ENCODE results near the gene STX8.

STX8 gene

DNA sequence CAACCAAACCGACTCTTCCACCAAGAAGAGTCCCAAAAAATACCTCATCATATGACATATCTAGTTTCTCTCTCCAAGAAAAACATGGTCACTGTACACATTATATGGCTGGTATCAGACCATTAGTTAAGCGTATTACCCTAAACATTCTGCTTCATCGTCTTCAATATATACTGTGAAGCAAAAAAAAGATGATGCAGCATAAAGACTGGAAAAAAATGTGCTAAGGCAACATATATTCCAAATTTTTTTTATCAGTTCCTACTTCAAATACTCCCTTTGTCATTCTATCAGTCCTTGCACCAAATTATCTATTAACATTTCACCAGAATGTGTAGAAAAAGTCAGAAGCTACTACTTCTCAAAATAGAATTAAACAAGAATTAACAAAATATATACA lies 42.9 kb downstream of the STX8 start (continued):
- TF ChIP-seq, protein P1, sequence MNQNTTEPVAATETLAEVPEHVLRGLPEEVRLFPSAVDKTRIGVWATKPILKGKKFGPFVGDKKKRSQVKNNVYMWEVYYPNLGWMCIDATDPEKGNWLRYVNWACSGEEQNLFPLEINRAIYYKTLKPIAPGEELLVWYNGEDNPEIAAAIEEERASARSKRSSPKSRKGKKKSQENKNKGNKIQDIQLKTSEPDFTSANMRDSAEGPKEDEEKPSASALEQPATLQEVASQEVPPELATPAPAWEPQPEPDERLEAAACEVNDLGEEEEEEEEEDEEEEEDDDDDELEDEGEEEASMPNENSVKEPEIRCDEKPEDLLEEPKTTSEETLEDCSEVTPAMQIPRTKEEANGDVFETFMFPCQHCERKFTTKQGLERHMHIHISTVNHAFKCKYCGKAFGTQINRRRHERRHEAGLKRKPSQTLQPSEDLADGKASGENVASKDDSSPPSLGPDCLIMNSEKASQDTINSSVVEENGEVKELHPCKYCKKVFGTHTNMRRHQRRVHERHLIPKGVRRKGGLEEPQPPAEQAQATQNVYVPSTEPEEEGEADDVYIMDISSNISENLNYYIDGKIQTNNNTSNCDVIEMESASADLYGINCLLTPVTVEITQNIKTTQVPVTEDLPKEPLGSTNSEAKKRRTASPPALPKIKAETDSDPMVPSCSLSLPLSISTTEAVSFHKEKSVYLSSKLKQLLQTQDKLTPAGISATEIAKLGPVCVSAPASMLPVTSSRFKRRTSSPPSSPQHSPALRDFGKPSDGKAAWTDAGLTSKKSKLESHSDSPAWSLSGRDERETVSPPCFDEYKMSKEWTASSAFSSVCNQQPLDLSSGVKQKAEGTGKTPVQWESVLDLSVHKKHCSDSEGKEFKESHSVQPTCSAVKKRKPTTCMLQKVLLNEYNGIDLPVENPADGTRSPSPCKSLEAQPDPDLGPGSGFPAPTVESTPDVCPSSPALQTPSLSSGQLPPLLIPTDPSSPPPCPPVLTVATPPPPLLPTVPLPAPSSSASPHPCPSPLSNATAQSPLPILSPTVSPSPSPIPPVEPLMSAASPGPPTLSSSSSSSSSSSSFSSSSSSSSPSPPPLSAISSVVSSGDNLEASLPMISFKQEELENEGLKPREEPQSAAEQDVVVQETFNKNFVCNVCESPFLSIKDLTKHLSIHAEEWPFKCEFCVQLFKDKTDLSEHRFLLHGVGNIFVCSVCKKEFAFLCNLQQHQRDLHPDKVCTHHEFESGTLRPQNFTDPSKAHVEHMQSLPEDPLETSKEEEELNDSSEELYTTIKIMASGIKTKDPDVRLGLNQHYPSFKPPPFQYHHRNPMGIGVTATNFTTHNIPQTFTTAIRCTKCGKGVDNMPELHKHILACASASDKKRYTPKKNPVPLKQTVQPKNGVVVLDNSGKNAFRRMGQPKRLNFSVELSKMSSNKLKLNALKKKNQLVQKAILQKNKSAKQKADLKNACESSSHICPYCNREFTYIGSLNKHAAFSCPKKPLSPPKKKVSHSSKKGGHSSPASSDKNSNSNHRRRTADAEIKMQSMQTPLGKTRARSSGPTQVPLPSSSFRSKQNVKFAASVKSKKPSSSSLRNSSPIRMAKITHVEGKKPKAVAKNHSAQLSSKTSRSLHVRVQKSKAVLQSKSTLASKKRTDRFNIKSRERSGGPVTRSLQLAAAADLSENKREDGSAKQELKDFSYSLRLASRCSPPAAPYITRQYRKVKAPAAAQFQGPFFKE (tag by site-specific recombination; IDR thresholded peaks at IDR 0.05; ENCODE audit: borderline replicate concordance), result no peak
- no peak for TF ChIP-seq ZNF830 (tag by site-specific recombination; IDR thresholded peaks at IDR 0.05; ENCODE audit: low read depth)
- TF ChIP-seq IKZF3 (tag by site-specific recombination; IDR thresholded peaks at IDR 0.05), result no peak
- TF ChIP-seq ZSCAN30 (tag by site-specific recombination; IDR thresholded peaks at IDR 0.05), result no peak
- TF ChIP-seq, protein P2, sequence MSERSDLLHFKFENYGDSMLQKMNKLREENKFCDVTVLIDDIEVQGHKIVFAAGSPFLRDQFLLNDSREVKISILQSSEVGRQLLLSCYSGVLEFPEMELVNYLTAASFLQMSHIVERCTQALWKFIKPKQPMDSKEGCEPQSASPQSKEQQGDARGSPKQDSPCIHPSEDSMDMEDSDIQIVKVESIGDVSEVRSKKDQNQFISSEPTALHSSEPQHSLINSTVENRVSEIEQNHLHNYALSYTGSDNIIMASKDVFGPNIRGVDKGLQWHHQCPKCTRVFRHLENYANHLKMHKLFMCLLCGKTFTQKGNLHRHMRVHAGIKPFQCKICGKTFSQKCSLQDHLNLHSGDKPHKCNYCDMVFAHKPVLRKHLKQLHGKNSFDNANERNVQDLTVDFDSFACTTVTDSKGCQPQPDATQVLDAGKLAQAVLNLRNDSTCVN (tag by site-specific recombination; optimal IDR thresholded peaks at IDR 0.05), result no peak

DNA sequence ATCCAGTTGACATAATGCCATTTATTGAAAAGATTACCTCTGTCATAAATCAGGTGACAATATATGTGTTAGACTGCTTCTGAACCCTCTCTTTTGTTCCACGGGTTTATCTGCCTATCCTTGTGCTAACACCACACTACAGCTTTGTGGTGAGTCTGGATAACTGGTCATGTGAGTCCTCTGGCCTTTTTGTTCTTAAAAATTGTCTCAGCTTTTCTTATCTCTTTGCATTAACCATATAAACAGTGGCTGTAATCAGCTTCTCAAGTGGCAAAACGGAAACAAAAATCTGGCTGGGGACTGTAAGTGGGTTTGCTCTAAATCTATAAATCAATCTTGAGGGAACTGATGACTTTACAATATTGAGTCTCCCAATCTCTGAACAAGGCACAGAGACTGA lies 44.6 kb downstream of the STX8 start:
- Histone ChIP-seq H3K9me3 (ENCODE audit: control insufficient read depth, insufficient read depth, low read depth, low read length) (no peaks in the 10 kb centered on the region), H3K4me1 (ENCODE audit: control insufficient read depth, insufficient read depth, low read length) (peaks cover 10% of the 10 kb centered on the region), H3K36me3 (ENCODE audit: control insufficient read depth in 2 of 2, insufficient read depth in 1 of 2, low read length in 2 of 2) (peaks cover 0 to 4% of the 10 kb centered on the region in 2 experiments; a peak in 1 of 3 replicates), H3K27ac (ENCODE audit: extremely low read depth, low read depth, low read length) (no peak overlapping the region), H3K4me3 (ENCODE audit: low read depth, low read length) (no peak overlapping the region)
- ChIA-PET POLR2A (no interaction called here), CTCF (interaction anchor here (0.7 to 2.0 kb wide), 7 partner anchors 9 to 536 kb away, joined by 3 to 8 read pairs (median 6); no protein-coding TSS in a partner anchor)
- TF ChIP-seq ZNF843 (tag by site-specific recombination; IDR thresholded peaks at IDR 0.05) (peak; percentile 27; the same call in 1 of the 2 replicates), GFI1B (tag by site-specific recombination; IDR thresholded peaks at IDR 0.05) (peak; percentile 71), ZBTB21 (tag by site-specific recombination; IDR thresholded peaks at IDR 0.05) (no peak), GLI2 (tag by site-specific recombination; IDR thresholded peaks at IDR 0.05; ENCODE audit: borderline replicate concordance, low read depth) (no peak), MYNN (tag by site-specific recombination; IDR thresholded peaks at IDR 0.05; ENCODE audit: borderline replicate concordance) (no peak), OSR2 (tag by site-specific recombination; IDR thresholded peaks at IDR 0.05) (peak; percentile 63), ZEB2 (tag by site-specific recombination; IDR thresholded peaks at IDR 0.05) (peak; percentile 38; the same call in 1 of the 2 replicates), ZNF747 (tag by site-specific recombination; IDR thresholded peaks at IDR 0.05) (no peak), TRIM28 (IDR thresholded peaks at IDR 0.05; ENCODE audit: borderline replicate concordance, low read length) (peak; percentile 65; the same call in 1 of the 2 replicates), MEIS1 (CRISPR knock-in tag; IDR thresholded peaks at IDR 0.05; ENCODE audit: borderline replicate concordance) (no peak), ZNF366 (tag by site-specific recombination; conservative IDR thresholded peaks at IDR 0.05) (0 out of 2 replicates have a peak, but pooled peaks have one; percentile 14), TCF7L2 (IDR thresholded peaks at IDR 0.05; ENCODE audit: borderline replicate concordance, low read depth, low read length) (peak; percentile 76; the same call in 1 of the 2 replicates), ZNF623 (tag by site-specific recombination; IDR thresholded peaks at IDR 0.05) (no peak), FEZF1 (tag by site-specific recombination; IDR thresholded peaks at IDR 0.05) (peak; percentile 90), SP2 (tag by site-specific recombination; IDR thresholded peaks at IDR 0.05) (no peak), YY1 (tag by site-specific recombination; IDR thresholded peaks at IDR 0.05) (no peak)
- TF ChIP-seq, protein P3, sequence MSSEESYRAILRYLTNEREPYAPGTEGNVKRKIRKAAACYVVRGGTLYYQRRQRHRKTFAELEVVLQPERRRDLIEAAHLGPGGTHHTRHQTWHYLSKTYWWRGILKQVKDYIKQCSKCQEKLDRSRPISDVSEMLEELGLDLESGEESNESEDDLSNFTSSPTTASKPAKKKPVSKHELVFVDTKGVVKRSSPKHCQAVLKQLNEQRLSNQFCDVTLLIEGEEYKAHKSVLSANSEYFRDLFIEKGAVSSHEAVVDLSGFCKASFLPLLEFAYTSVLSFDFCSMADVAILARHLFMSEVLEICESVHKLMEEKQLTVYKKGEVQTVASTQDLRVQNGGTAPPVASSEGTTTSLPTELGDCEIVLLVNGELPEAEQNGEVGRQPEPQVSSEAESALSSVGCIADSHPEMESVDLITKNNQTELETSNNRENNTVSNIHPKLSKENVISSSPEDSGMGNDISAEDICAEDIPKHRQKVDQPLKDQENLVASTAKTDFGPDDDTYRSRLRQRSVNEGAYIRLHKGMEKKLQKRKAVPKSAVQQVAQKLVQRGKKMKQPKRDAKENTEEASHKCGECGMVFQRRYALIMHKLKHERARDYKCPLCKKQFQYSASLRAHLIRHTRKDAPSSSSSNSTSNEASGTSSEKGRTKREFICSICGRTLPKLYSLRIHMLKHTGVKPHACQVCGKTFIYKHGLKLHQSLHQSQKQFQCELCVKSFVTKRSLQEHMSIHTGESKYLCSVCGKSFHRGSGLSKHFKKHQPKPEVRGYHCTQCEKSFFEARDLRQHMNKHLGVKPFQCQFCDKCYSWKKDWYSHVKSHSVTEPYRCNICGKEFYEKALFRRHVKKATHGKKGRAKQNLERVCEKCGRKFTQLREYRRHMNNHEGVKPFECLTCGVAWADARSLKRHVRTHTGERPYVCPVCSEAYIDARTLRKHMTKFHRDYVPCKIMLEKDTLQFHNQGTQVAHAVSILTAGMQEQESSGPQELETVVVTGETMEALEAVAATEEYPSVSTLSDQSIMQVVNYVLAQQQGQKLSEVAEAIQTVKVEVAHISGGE (tag by site-specific recombination; conservative IDR thresholded peaks at IDR 0.05; ENCODE audit: low read depth), result no peak
- TF ChIP-seq, protein P4, sequence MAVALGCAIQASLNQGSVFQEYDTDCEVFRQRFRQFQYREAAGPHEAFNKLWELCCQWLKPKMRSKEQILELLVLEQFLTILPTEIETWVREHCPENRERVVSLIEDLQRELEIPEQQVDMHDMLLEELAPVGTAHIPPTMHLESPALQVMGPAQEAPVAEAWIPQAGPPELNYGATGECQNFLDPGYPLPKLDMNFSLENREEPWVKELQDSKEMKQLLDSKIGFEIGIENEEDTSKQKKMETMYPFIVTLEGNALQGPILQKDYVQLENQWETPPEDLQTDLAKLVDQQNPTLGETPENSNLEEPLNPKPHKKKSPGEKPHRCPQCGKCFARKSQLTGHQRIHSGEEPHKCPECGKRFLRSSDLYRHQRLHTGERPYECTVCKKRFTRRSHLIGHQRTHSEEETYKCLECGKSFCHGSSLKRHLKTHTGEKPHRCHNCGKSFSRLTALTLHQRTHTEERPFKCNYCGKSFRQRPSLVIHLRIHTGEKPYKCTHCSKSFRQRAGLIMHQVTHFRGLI (tag by site-specific recombination; IDR thresholded peaks at IDR 0.05), result no peak
- TF ChIP-seq, protein P2 (tag by site-specific recombination; optimal IDR thresholded peaks at IDR 0.05), result no peak

All from HEK293 (cell line).